ENCODE measurements around the gene KCNA4.
"Not testable (repeated sequence)": the region's sequence is repeated elsewhere in the genome, so short reads cannot be mapped to it uniquely, and the experiment has no call there.

Gene KCNA4

GRCh38 chr11:29996016-29996415 is 20.8 kb downstream of the KCNA4 start:
- no peak for DNase-seq (ENCODE audit: low read depth)

- DNase-seq (ENCODE audit: low read depth) = no peak
These were observed 27.5 kb downstream of the KCNA4 start for GRCh38 chr11:29989174-29989970.

GRCh38 chr11:29985248-29985647 is 31.6 kb downstream of the KCNA4 start:
- DNase-seq (ENCODE audit: low read depth) = no peak

GRCh38 chr11:29984544-29984943 is 32.3 kb downstream of the KCNA4 start:
- no peak for DNase-seq (ENCODE audit: low read depth)

GRCh38 chr11:29978549-29978948 is 38.3 kb downstream of the KCNA4 start:
- DNase-seq (ENCODE audit: low read depth) = no peak

- not testable (repeated sequence) for DNase-seq (ENCODE audit: low read depth)
These were observed 41.2 kb downstream of the KCNA4 start for GRCh38 chr11:29975580-29975979.

GRCh38 chr11:29963796-29964195 is 53.0 kb downstream of the KCNA4 start:
- DNase-seq (ENCODE audit: low read depth) = no peak

GRCh38 chr11:29963036-29963435 is 53.8 kb downstream of the KCNA4 start:
- no peak for DNase-seq (ENCODE audit: low read depth)

- DNase-seq (ENCODE audit: low read depth) = no peak
These were observed 54.6 kb downstream of the KCNA4 start for GRCh38 chr11:29962243-29962642.
